ENCODE results near the gene PPIL1.

DNA sequence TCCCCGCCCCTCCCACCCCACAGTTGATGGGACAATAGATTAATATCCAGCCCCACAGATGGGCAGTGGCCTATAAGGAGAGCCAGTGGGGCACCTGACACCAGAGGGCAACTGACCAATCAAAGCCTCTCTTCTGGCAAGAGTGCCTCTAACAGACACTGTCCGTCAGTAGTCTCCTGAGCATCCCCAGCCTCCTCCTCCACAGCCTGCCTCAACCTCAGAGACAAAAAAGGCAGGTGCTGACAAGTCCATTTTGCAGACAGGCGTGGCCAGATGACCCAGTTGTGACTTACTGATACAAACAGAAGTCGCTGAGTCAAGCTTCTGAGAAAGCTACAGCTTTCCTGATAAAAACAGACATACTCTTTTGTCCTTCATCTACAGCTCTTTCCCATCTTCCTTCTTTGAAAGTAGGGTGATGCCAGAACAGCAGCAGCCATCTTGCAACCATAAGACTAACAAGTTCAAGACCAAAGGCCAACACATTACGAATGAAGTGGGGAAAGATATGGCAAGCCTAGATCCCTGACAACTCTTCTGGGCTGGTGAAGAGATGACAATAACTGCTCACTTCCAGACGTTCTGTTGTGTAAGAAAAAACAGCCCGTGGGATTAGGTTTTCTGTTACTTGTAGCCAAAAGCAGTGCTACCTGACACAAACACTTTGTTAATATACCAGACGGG is 12.3 kb downstream of the PPIL1 start:
- TF ChIP-seq, protein P1, sequence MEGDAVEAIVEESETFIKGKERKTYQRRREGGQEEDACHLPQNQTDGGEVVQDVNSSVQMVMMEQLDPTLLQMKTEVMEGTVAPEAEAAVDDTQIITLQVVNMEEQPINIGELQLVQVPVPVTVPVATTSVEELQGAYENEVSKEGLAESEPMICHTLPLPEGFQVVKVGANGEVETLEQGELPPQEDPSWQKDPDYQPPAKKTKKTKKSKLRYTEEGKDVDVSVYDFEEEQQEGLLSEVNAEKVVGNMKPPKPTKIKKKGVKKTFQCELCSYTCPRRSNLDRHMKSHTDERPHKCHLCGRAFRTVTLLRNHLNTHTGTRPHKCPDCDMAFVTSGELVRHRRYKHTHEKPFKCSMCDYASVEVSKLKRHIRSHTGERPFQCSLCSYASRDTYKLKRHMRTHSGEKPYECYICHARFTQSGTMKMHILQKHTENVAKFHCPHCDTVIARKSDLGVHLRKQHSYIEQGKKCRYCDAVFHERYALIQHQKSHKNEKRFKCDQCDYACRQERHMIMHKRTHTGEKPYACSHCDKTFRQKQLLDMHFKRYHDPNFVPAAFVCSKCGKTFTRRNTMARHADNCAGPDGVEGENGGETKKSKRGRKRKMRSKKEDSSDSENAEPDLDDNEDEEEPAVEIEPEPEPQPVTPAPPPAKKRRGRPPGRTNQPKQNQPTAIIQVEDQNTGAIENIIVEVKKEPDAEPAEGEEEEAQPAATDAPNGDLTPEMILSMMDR (IDR thresholded peaks at IDR 0.05), result no peak
- peak in 1 of 2 donors; percentile 45 for TF ChIP-seq POLR2AphosphoS5 (IDR thresholded peaks at IDR 0.05; ENCODE audit: insufficient read depth in 1 of 2, low read depth in 1 of 2)
- TF ChIP-seq POLR2A (IDR thresholded peaks at IDR 0.05), result no peak

Measured in vagina (tissue), 2 donors.